OCI-LY1 (cell line): ENCODE data around the gene AEBP1.

Source experiments
- H2AFZ ChIP-seq: fragments of 200-600 bp; sonication (generic), shearing (Covaris generic); 2 replicates; pipeline ENCODE4 v1.6.0; 2014; ENCODE audit warnings: antibody characterized with exemption, mild to moderate bottlenecking, low read length
- H3F3A ChIP-seq: fragments of 200-600 bp; sonication (generic), shearing (Covaris generic); 2 replicates; pipeline ENCODE4 v1.6.0; 2014; ENCODE audit warnings: mild to moderate bottlenecking, antibody characterized with exemption, low read length, moderate library complexity; ENCODE audit not compliant: insufficient read depth
- H3K27ac ChIP-seq: fragments of 200-600 bp; sonication (generic); 2 replicates; pipeline ENCODE4 v1.5.1; 2014; ENCODE audit warnings: low read length, mixed run types, mild to moderate bottlenecking, low read depth; ENCODE audit not compliant: poor library complexity, severe bottlenecking
- H3K27me3 ChIP-seq: fragments of 200-600 bp; sonication (generic); 2 replicates; pipeline ENCODE4 v1.6.0; 2014; ENCODE audit warnings: antibody characterized with exemption, mild to moderate bottlenecking, low read length, moderate library complexity; ENCODE audit not compliant: insufficient read depth
- H3K36me3 ChIP-seq: fragments of 200-600 bp; sonication (generic); 2 replicates; pipeline ENCODE4 v1.6.1; 2014; ENCODE audit warnings: mild to moderate bottlenecking, antibody characterized with exemption, low read length, moderate library complexity, mixed read lengths; ENCODE audit not compliant: insufficient read depth
- H3K4me1 ChIP-seq: fragments of 200-600 bp; sonication (generic); 2 replicates; pipeline ENCODE4 v1.5.1; 2014; ENCODE audit warnings: mild to moderate bottlenecking, low read length, moderate library complexity; ENCODE audit not compliant: insufficient read depth, severe bottlenecking
- H3K4me2 ChIP-seq: fragments of 200-600 bp; sonication (generic), shearing (Covaris generic); 2 replicates; pipeline ENCODE4 v1.6.1; 2014; ENCODE audit warnings: low read length
- H3K4me3 ChIP-seq: fragments of 200-600 bp; sonication (generic); 2 replicates; pipeline ENCODE4 v1.5.1; 2014; ENCODE audit warnings: low read length, low read depth, mild to moderate bottlenecking, mixed read lengths; ENCODE audit not compliant: poor library complexity, severe bottlenecking
- H3K79me2 ChIP-seq: fragments of 200-600 bp; shearing (Covaris generic); 2 replicates; pipeline ENCODE4 v1.6.1; 2016; ENCODE audit warnings: mixed run types, low read length, mixed read lengths; ENCODE audit not compliant: insufficient read depth
- H3K9ac ChIP-seq: fragments of 200-600 bp; sonication (generic), shearing (Covaris generic); 2 replicates; pipeline ENCODE4 v1.6.1; 2014; ENCODE audit warnings: mild to moderate bottlenecking, low read length, mixed read lengths
- H3K9me2 ChIP-seq: fragments of 200-600 bp; sonication (generic), shearing (Covaris generic); 2 replicates; pipeline ENCODE4 v1.6.1; 2014; ENCODE audit warnings: low read depth, mild to moderate bottlenecking, low read length, mixed read lengths
- H3K9me3 ChIP-seq: fragments of 200-600 bp; shearing (Covaris generic); 2 replicates; pipeline ENCODE4 v1.6.1; 2014; ENCODE audit warnings: low read length, mixed read lengths
- H4K20me1 ChIP-seq: fragments of 200-600 bp; sonication (generic), shearing (Covaris generic); 2 replicates; pipeline ENCODE4 v1.6.0; 2016; ENCODE audit warnings: mild to moderate bottlenecking, low read length; ENCODE audit not compliant: insufficient read depth
- CTCF ChIP-seq: fragments of 200-600 bp; sonication (generic), shearing (Covaris generic); IDR thresholded peaks from 2 replicates; pipeline ENCODE4 v1.5.1; 2017; ENCODE audit warnings: mild to moderate bottlenecking, antibody characterized with exemption, low read length, moderate library complexity, mixed read lengths
- EZH2 ChIP-seq: fragments of 200-600 bp; sonication (generic), shearing (Covaris generic); IDR thresholded peaks from 2 replicates; pipeline ENCODE4 v1.8.0; 2017; ENCODE audit warnings: borderline replicate concordance, mixed run types, mild to moderate bottlenecking, antibody characterized with exemption, low read length, moderate library complexity, mixed read lengths

Gene AEBP1

DNA sequence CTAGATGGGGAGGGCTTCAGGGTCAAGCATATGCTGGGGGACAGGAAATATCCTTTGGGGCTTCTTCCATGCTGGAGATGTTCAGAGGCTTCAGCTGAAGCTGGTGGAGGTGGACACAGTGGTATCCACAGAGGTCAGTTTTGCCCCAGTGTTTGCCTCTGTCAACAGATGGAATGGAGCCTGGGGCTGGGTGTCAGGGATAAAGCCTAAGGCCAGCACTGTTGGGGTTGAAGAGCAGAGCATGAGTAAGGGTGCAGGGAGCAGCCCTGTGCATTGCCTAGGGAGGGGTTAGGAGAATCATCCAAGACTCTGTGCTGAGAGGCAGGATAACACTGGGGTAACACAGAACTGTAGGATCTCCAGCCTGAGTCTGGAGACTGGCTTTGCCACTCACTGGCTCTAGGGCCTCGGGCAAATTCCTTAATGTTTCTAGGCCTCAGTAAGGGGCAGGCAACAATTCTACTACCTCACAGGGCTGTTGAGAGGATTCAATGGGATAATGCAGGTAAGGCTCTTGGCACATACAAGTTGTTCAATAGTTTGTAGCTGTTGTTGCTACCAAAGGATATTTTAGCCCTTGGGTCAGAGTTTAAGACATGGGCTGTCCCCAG is 58.7 kb downstream of the AEBP1 start:
- H3K9me2 ChIP-seq = no peaks in the 10 kb centered on the region
- no peaks in the 10 kb centered on the region for H3K4me1 ChIP-seq
- 0 out of 2 replicates have a peak, but pooled peaks cover 8% of the 10 kb centered on the region for H3K9me3 ChIP-seq
- no peak overlapping the region for H3K4me3 ChIP-seq
- no peaks in the 10 kb centered on the region; the same call in 1 of the 2 replicates for H3K36me3 ChIP-seq
- no peak overlapping the region for H3K9ac ChIP-seq
- H3K27ac ChIP-seq = no peak overlapping the region
- peaks cover 20% of the 10 kb centered on the region for H3K27me3 ChIP-seq
- TF ChIP-seq EZH2 (no peak), CTCF (no peak)
- no peaks in the 10 kb centered on the region for H3K79me2 ChIP-seq
- H3F3A ChIP-seq = no peaks in the 10 kb centered on the region
- H3K4me2 ChIP-seq = no peak overlapping the region
- H2AFZ ChIP-seq = no peak overlapping the region
- no peaks in the 10 kb centered on the region for H4K20me1 ChIP-seq

DNA sequence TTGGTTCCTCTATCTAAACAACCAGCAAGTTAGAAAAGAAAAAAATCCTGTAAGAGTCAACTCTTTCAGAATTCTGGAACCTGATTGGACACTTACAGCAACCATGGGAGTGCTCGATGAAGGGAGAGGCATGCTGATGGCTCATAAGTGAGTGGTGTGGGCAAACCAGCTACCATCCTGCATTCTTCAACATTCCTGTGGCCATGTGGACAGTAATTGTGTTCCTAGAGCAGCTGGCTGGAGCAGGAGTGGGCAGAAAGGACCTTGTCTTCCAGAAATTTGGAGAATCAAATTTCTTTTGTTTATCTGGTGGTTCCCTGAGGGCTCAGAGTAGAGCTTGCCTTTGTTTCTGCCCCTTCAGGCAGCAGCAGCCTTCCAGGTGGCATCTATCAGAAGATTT is 59.4 kb downstream of the AEBP1 start:
- Histone ChIP-seq H3K36me3 (no peaks in the 10 kb centered on the region; the same call in 1 of the 2 replicates), H2AFZ (no peak overlapping the region), H3F3A (no peaks in the 10 kb centered on the region), H3K9me3 (0 out of 2 replicates have a peak, but pooled peaks cover 8% of the 10 kb centered on the region), H3K79me2 (no peaks in the 10 kb centered on the region), H3K27ac (no peak overlapping the region), H3K9me2 (no peaks in the 10 kb centered on the region), H4K20me1 (no peaks in the 10 kb centered on the region), H3K4me2 (no peak overlapping the region), H3K4me1 (no peaks in the 10 kb centered on the region), H3K27me3 (peaks cover 20% of the 10 kb centered on the region), H3K4me3 (no peak overlapping the region), H3K9ac (no peak overlapping the region)
- TF ChIP-seq EZH2 (no peak), CTCF (no peak)
